GM23338 (cell line): Measurements from ENCODE around the gene PODN.

ENCODE experiments used
- CTCF ChIP-seq, 2 experiments: fragments of 200-600 bp in 1 of 2; sonication (generic) in 1 of 2; conservative IDR thresholded peaks; 2 replicates each; pipeline versions ENCODE4 v1.5.1 to v1.6.1; 2016 to 2017; ENCODE audit warnings: antibody characterized with exemption in 2 of 2, low read depth in 2 of 2, mild to moderate bottlenecking in 2 of 2, moderate library complexity in 1 of 2
- EZH2 ChIP-seq: fragments of 200-600 bp; sonication (generic); IDR thresholded peaks from one replicate; pipeline ENCODE4 v1.8.0; 2017; ENCODE audit warnings: antibody characterized with exemption, mild to moderate bottlenecking, low read depth; ENCODE audit not compliant: unreplicated experiment
- EZH2phosphoT487 ChIP-seq: fragments of 200-600 bp; sonication (generic); IDR thresholded peaks from one replicate; pipeline ENCODE4 v1.8.1; 2018; ENCODE audit warnings: antibody characterized with exemption; ENCODE audit not compliant: unreplicated experiment

DNA sequence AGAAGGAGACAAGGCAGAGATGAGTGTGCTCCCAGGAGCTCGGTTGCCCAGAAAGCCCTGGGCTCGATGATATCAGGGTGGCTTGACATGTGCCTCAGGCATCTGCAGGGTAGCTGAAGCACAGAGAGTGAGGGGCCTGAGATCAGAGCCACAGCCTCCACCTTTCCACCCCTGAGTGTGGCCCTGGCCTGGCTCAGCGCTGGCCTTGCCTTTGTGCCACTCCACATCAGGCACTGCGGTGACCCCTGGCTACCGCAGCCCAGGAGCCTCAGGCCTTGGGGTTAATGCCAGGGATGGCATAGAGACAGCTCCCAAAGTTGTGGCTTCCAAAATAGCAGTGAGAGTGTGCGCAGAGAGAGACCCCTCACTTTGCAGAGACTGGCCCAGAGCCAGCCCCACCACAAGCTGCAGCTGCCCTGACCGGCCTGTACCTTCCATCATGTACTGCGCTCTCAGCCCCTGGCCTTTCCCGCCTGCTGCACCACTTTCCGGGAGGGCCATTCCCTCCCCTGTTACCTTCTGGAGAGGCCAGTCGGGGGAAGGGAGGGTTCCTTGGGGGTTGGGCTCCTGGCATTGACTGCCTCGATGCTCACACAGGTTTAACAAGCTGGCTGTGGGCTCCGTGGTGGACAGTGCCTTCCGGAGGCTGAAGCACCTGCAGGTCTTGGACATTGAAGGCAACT is 19.5 kb downstream of the PODN start:
- TF ChIP-seq CTCF (conservative IDR thresholded peaks at IDR 0.05; ENCODE audit: low read depth in 2 of 2): no peak; a peak in 1 of 4 replicates
- TF ChIP-seq EZH2: no peak
- no peak for TF ChIP-seq EZH2phosphoT487
